Karpas-422 (cell line): ENCODE measurements around the gene PVALEF. TPM values are rescaled to one million over a fixed set of nuclear protein-coding genes. Genes with fewer than 3 reads are reported as not detected.

ENCODE experiments used
- DNase-seq: peaks from one replicate; pipeline ENCODE4 v3.0.0-alpha.2; 2015
- H2AFZ ChIP-seq: fragments of 200-600 bp; sonication (generic); 2 replicates; pipeline ENCODE4 v1.6.1; 2014; ENCODE audit warnings: antibody characterized with exemption, low read length, mixed read lengths
- H3K27ac ChIP-seq: fragments of 200-600 bp; sonication (generic); 2 replicates; pipeline ENCODE4 v1.5.1; 2014; ENCODE audit warnings: mild to moderate bottlenecking, low read length, moderate library complexity
- H3K27me3 ChIP-seq: fragments of 200-600 bp; sonication (generic); 2 replicates; pipeline ENCODE4 v1.6.1; 2014; ENCODE audit warnings: low read length, mixed read lengths
- H3K36me3 ChIP-seq: fragments of 200-600 bp; sonication (generic); 2 replicates; pipeline ENCODE4 v1.6.1; 2014; ENCODE audit warnings: low read length, mixed read lengths; ENCODE audit not compliant: insufficient read depth
- H3K4me1 ChIP-seq: fragments of 200-600 bp; sonication (generic); 2 replicates; pipeline ENCODE4 v1.6.1; 2014; ENCODE audit warnings: mild to moderate bottlenecking, low read length, mixed read lengths
- H3K4me2 ChIP-seq: fragments of 200-600 bp; sonication (generic); 2 replicates; pipeline ENCODE4 v1.6.1; 2014; ENCODE audit warnings: low read length, low read depth, mild to moderate bottlenecking; ENCODE audit not compliant: poor library complexity, severe bottlenecking
- H3K4me3 ChIP-seq: fragments of 200-600 bp; sonication (generic); 2 replicates; pipeline ENCODE4 v1.5.1; 2014; ENCODE audit warnings: mild to moderate bottlenecking, antibody characterized with exemption, low read length, mixed read lengths
- H3K79me2 ChIP-seq: fragments of 200-600 bp; sonication (generic); 2 replicates; pipeline ENCODE4 v1.6.1; 2014; ENCODE audit warnings: mild to moderate bottlenecking, low read length, mixed read lengths
- H3K9ac ChIP-seq: fragments of 200-600 bp; sonication (generic); 2 replicates; pipeline ENCODE4 v1.6.0; 2014; ENCODE audit warnings: low read length
- H3K9me2 ChIP-seq: fragments of 200-600 bp; sonication (generic), shearing (Covaris generic); replicated peaks from 2 replicates; pipeline ENCODE4 v1.6.0; 2014; ENCODE audit warnings: mild to moderate bottlenecking, low read length, moderate library complexity; ENCODE audit not compliant: insufficient read depth
- H3K9me3 ChIP-seq: fragments of 300-700, 200-600 bp; sonication (generic); 2 replicates; pipeline ENCODE4 v1.6.1; 2014; ENCODE audit warnings: low read length, mixed read lengths
- H4K20me1 ChIP-seq: fragments of 200-600 bp; sonication (generic); 2 replicates; pipeline ENCODE4 v1.6.1; 2014; ENCODE audit warnings: mild to moderate bottlenecking, antibody characterized with exemption, low read length, low read depth; ENCODE audit not compliant: insufficient read depth
- small RNA-seq: library from RNA; depleted of rRNA; stranded (forward); fragments of <200 nt; gene quantifications from one replicate; pipeline ENCODE3, GENCODE V24; 2014
- total RNA-seq: library from RNA; depleted of rRNA; stranded (reverse); fragments of >200 nt; shearing (Covaris generic); gene quantifications from 2 replicates; pipeline ENCODE4 v1.2.3, GENCODE V29; 2014; ENCODE audit warnings: low replicate concordance; rRNA removed

The PVALEF gene
- total RNA-seq, 1 experiment from 2014 or later: not detected

DNA sequence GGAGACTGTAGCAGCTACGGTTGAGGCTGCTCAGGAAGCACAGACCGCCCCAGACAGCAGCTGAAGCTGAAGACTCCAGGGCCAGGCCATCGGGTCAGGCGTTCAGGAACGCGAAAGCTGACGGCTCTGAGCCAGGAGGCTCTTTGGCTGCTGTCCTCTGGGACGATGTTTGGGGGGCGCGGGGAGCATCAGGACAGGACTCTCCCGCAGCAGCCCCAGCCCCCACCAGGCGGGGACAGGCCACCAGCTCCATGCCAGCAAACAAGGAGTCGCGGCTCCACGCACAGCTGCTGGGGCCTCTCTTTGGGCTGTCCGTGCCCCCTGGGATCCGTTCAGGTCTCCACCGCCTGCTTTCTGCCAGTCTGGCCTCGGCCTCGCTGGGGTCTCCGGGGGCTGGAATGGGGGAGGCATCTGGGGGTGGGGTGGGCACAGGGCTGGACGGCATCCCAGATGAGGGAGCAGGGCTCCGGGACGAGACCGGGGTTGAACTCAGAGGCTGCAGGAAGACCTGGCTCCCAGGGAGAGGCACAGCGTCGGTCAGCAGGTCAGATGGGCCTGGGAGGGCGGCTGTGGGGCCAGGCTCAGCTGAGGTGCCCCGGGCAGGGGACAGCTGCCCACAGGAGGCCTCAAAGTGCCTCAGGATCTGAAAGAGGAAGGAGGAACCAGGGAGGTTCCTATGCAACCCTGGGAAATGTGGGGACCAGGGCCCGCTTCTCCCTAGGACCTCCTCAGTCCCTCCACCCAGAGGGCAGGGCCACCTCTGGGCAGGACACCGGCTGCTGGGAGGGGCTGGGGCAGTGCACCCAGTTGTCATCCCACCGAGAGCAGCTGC lies 63.7 kb downstream of the PVALEF start:
- Histone ChIP-seq H3K27me3 (no peaks in the 10 kb centered on the region), H3K79me2 (no peaks in the 10 kb centered on the region), H3K27ac (no peak overlapping the region), H4K20me1 (no peaks in the 10 kb centered on the region), H3K4me3 (no peak overlapping the region), H3K4me1 (no peaks in the 10 kb centered on the region), H3K36me3 (no peaks in the 10 kb centered on the region), H3K4me2 (no peak overlapping the region), H2AFZ (no peak overlapping the region), H3K9ac (no peak overlapping the region), H3K9me2 (no peaks in the 10 kb centered on the region), H3K9me3 (no peaks in the 10 kb centered on the region)
- no peak for DNase-seq

DNA sequence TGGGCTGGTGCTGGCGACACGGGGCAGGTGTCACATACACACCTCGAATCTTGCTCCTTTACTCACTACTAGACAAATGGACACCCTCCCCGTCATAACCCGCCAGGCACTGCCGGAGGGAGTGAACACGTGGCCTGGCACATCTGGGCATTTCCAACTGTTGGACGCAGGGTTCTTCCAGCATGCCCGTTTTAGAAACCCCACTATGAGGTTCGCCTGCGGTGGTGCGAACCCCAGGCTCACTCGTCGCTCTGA lies 64.3 kb downstream of the PVALEF start:
- Histone ChIP-seq H3K9me2 (no peaks in the 10 kb centered on the region), H3K79me2 (no peaks in the 10 kb centered on the region), H3K27me3 (no peaks in the 10 kb centered on the region), H3K4me2 (no peak overlapping the region), H3K9me3 (no peaks in the 10 kb centered on the region), H3K4me3 (no peak overlapping the region), H3K27ac (no peak overlapping the region), H3K9ac (no peak overlapping the region), H2AFZ (no peak overlapping the region), H3K4me1 (no peaks in the 10 kb centered on the region), H4K20me1 (no peaks in the 10 kb centered on the region), H3K36me3 (no peaks in the 10 kb centered on the region)
- no peak for DNase-seq

DNA sequence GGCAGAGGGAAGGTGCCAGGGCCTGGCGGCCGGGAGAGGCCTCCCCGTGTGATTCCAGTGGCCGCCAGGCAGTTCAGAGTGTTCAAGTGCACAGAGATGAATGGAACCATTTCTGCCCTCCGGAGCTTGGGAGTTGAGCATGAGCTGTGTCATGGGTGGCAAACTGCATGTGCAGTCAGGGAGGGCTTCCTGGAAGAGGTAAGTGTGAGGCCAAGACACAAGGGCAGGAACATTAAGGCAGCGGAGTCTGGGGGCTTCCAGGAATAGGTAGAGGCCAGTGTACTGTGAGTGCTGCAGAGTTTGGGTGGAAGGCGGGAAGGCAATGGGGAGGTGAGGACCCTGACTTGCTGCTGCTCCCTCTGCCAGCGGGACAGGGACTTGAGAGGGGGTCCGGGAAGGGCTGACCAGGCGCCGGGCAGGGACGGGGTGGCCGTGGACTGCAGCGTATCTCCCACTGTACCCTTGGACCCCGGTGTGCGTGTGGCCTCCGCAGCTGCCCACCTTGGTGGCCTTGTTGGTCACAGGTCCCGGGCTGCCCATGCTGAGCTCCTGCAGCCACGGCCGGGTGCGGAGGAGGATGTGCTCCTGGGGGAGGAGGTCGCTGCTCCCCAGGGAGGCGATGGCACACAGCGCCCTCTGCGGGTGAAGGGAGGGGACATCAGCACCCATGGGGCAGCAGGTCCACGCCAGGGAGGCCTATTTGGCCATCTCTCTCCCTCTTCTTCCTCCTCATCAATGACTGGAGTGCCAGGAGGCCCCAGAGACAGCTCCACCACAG lies 64.9 kb downstream of the PVALEF start:
- H3K9me3 ChIP-seq: no peaks in the 10 kb centered on the region
- no peaks in the 10 kb centered on the region for H4K20me1 ChIP-seq
- peak; percentile 79 for DNase-seq
- no peaks in the 10 kb centered on the region for H3K79me2 ChIP-seq
- no peak overlapping the region for H2AFZ ChIP-seq
- no peak overlapping the region for H3K4me2 ChIP-seq
- no peaks in the 10 kb centered on the region for H3K27me3 ChIP-seq
- no peaks in the 10 kb centered on the region for H3K9me2 ChIP-seq
- no peaks in the 10 kb centered on the region for H3K4me1 ChIP-seq
- H3K9ac ChIP-seq: no peak overlapping the region
- H3K36me3 ChIP-seq: no peaks in the 10 kb centered on the region
- H3K4me3 ChIP-seq: no peak overlapping the region
- no peak overlapping the region for H3K27ac ChIP-seq

GRCh38 chr17:81231121-81231645 lies 65.9 kb downstream of the PVALEF start:
- no peak overlapping the region for H3K4me3 ChIP-seq
- H3K9ac ChIP-seq: no peak overlapping the region
- no peaks in the 10 kb centered on the region for H3K9me3 ChIP-seq
- no peak overlapping the region for H2AFZ ChIP-seq
- H3K79me2 ChIP-seq: no peaks in the 10 kb centered on the region; the same call in 1 of the 2 replicates
- DNase-seq: no peak
- H3K27ac ChIP-seq: no peak overlapping the region
- H3K4me1 ChIP-seq: no peaks in the 10 kb centered on the region
- H3K4me2 ChIP-seq: no peak overlapping the region
- no peaks in the 10 kb centered on the region for H4K20me1 ChIP-seq
- H3K36me3 ChIP-seq: no peaks in the 10 kb centered on the region
- no peaks in the 10 kb centered on the region for H3K9me2 ChIP-seq
- H3K27me3 ChIP-seq: no peaks in the 10 kb centered on the region

DNA sequence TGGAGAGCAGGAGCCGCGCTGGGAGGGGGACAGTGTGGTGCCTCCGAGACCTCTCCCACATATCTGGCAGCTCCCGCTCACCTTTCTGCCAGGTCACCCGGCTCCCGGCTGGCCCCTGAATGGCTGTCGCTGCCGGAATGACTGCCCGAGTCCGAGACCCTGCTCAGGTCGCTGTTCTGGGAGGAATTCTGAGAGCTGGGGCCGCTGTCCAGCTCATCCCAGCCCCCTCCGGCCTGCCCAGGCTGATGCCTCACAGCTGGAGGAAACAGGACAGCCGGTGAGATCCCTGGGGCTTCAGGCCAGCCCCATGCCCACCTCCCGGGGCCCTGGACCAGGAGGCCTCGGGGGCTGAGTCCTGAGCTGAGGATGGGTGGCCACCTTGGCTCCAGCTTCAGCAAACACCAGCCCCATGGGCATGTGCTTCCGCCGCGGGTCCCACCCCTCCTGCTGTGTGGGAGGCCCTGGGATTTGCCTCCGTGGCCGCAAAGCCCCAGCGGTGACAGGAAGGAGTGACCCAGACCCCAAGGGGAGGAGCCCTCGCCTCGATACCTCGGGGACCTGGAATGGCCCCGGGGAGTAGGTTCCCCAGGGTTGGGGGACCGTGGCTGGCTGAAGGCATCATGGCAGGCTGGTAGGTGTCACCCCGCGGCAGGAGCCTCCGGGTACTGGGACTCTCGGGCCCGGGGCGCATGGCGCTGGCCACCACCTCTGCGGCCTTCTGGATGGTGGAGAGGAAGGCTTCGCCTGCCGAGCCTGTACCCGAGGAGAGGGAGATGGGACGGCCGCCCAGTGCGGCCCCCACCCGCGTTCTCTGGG lies 66.7 kb downstream of the PVALEF start:
- H3K36me3 ChIP-seq: no peaks in the 10 kb centered on the region
- no peaks in the 10 kb centered on the region for H3K4me1 ChIP-seq
- no peak overlapping the region for H2AFZ ChIP-seq

More for the DNA sequence above, 66.7 kb downstream of the PVALEF start:
- Histone ChIP-seq H3K27ac (no peak overlapping the region), H3K9ac (no peak overlapping the region), H4K20me1 (no peaks in the 10 kb centered on the region), H3K27me3 (no peaks in the 10 kb centered on the region), H3K79me2 (peaks cover 6% of the 10 kb centered on the region), H3K4me2 (no peak overlapping the region), H3K9me3 (no peaks in the 10 kb centered on the region), H3K4me3 (no peak overlapping the region), H3K9me2 (no peaks in the 10 kb centered on the region)
- no peak for DNase-seq

Small RNAs within 50 kb of the gene (small RNA-seq; reads per million reads assigned to genes)
- gene MIR1250: not detected
- 0.20 reads per million for gene MIR3065
- not detected for gene MIR657

Other genes starting within 250 kb of the PVALEF start
- 16.1 and 23.1 TPM in 2 replicates for gene CHMP6, start 173.7 kb upstream of the PVALEF start, total RNA-seq
- not detected in 2 replicates for gene BAIAP2, start 130.4 kb upstream of the PVALEF start, total RNA-seq
- not detected in 2 replicates for gene AATK, start 714 bp downstream of the PVALEF start, total RNA-seq
- gene CEP131, start 57.5 kb downstream of the PVALEF start, total RNA-seq: 5.1 and 23.6 TPM in 2 replicates
- 14.5 and 36.6 TPM in 2 replicates for gene TEPSIN, start 73.5 kb downstream of the PVALEF start, total RNA-seq
- 34.7 and 81.5 TPM in 2 replicates for gene NDUFAF8, start 73.8 kb downstream of the PVALEF start, total RNA-seq
- 20.8 and 48.8 TPM in 2 replicates for gene SLC38A10, start 129.8 kb downstream of the PVALEF start, total RNA-seq
- gene BAHCC1, start 229.9 kb downstream of the PVALEF start, total RNA-seq: not detected in 2 replicates